Activated naive CD8-positive, alpha-beta T cell treated with anti-CD3 and anti-CD28 coated beads, Interleukin-2, amount 50 U/mL, for 24 hours (primary cell): ENCODE data around the gene DUSP16.

Experiments used
- ATAC-seq: fragments of 150-1000 bp; cut with Tn5 transposase; one replicate; pipeline ENCODE4 v1.10.0; 2021
- DNase-seq: peaks from one replicate; pipeline ENCODE4 v3.0.0; 2021
- H3K27ac Mint-ChIP-seq: one replicate; pipeline ENCODE4 v1.8.0; 2021; ENCODE audit warnings: mild to moderate bottlenecking, mixed read lengths
- H3K27me3 Mint-ChIP-seq: one replicate; pipeline ENCODE4 v1.8.0; 2021; ENCODE audit warnings: mixed read lengths
- H3K36me3 Mint-ChIP-seq: one replicate; pipeline ENCODE4 v1.8.0; 2021; ENCODE audit warnings: low read depth, mixed read lengths
- H3K4me1 Mint-ChIP-seq: one replicate; pipeline ENCODE4 v1.8.0; 2021; ENCODE audit warnings: mixed read lengths
- H3K4me3 Mint-ChIP-seq: one replicate; pipeline ENCODE4 v1.8.0; 2021; ENCODE audit warnings: mild to moderate bottlenecking, moderate library complexity, mixed read lengths
- H3K9me3 Mint-ChIP-seq: one replicate; pipeline ENCODE4 v1.8.0; 2021; ENCODE audit warnings: mixed read lengths

The DUSP16 gene

GRCh38 chr12:12456637-12457036, 106.0 kb downstream of the DUSP16 start:
- H3K4me1 Mint-ChIP-seq: peaks cover 32% of the 10 kb centered on the region
- no peaks in the 10 kb centered on the region for H3K9me3 Mint-ChIP-seq

GRCh38 chr12:12454315-12454714, 108.3 kb downstream of the DUSP16 start:
- Mint-ChIP-seq H3K9me3 (no peaks in the 10 kb centered on the region), H3K4me3 (no peak overlapping the region), H3K4me1 (peaks cover 16% of the 10 kb centered on the region), H3K27me3 (no peaks in the 10 kb centered on the region), H3K36me3 (peaks cover 9% of the 10 kb centered on the region), H3K27ac (no peak overlapping the region)
- ATAC-seq: no peak
- DNase-seq: no peak

More at GRCh38 chr12:12456637-12457036, 106.0 kb downstream of the DUSP16 start:
- no peaks in the 10 kb centered on the region for H3K27me3 Mint-ChIP-seq
- peak overlapping the region; percentile 59 for H3K27ac Mint-ChIP-seq
- peaks cover 6% of the 10 kb centered on the region for H3K36me3 Mint-ChIP-seq
- no peak for ATAC-seq
- no peak overlapping the region for H3K4me3 Mint-ChIP-seq
- DNase-seq: no peak

GRCh38 chr12:12453635-12454034, 109.0 kb downstream of the DUSP16 start:
- no peaks in the 10 kb centered on the region for H3K27me3 Mint-ChIP-seq
- H3K4me3 Mint-ChIP-seq: no peak overlapping the region
- peaks cover 16% of the 10 kb centered on the region for H3K4me1 Mint-ChIP-seq
- peaks cover 9% of the 10 kb centered on the region for H3K36me3 Mint-ChIP-seq
- no peak overlapping the region for H3K27ac Mint-ChIP-seq
- DNase-seq (no peak), ATAC-seq (no peak)
- H3K9me3 Mint-ChIP-seq: no peaks in the 10 kb centered on the region

- Mint-ChIP-seq H3K4me1 (peaks cover 8% of the 10 kb centered on the region), H3K27me3 (no peaks in the 10 kb centered on the region), H3K36me3 (peaks cover 9% of the 10 kb centered on the region), H3K9me3 (no peaks in the 10 kb centered on the region), H3K27ac (no peak overlapping the region), H3K4me3 (no peak overlapping the region)
- DNase-seq (no peak), ATAC-seq (no peak)
Observed at GRCh38 chr12:12452326-12452902, 110.2 kb downstream of the DUSP16 start.

- Mint-ChIP-seq H3K27ac (no peak overlapping the region), H3K4me3 (no peak overlapping the region), H3K27me3 (no peaks in the 10 kb centered on the region), H3K4me1 (peaks cover 6% of the 10 kb centered on the region), H3K36me3 (peaks cover 13% of the 10 kb centered on the region), H3K9me3 (no peaks in the 10 kb centered on the region)
- ATAC-seq (no peak), DNase-seq (no peak)
Observed at GRCh38 chr12:12451098-12451497, 111.6 kb downstream of the DUSP16 start.

GRCh38 chr12:12450043-12450471, 112.6 kb downstream of the DUSP16 start:
- Mint-ChIP-seq H3K4me3 (no peak overlapping the region), H3K27me3 (no peaks in the 10 kb centered on the region), H3K27ac (no peak overlapping the region), H3K9me3 (no peaks in the 10 kb centered on the region), H3K4me1 (peaks cover 12% of the 10 kb centered on the region), H3K36me3 (peaks cover 10% of the 10 kb centered on the region)
- DNase-seq (no peak), ATAC-seq (no peak)

- ATAC-seq (no peak), DNase-seq (no peak)
- Mint-ChIP-seq H3K27me3 (no peaks in the 10 kb centered on the region), H3K36me3 (peaks cover 10% of the 10 kb centered on the region), H3K27ac (no peak overlapping the region), H3K9me3 (no peaks in the 10 kb centered on the region), H3K4me1 (peaks cover 13% of the 10 kb centered on the region), H3K4me3 (no peak overlapping the region)
Observed at GRCh38 chr12:12449533-12450025, 113.1 kb downstream of the DUSP16 start.

- Mint-ChIP-seq H3K9me3 (no peaks in the 10 kb centered on the region), H3K27me3 (no peaks in the 10 kb centered on the region), H3K4me3 (no peak overlapping the region), H3K36me3 (peaks cover 14% of the 10 kb centered on the region), H3K4me1 (peaks cover 30% of the 10 kb centered on the region), H3K27ac (no peak overlapping the region)
- ATAC-seq (no peak), DNase-seq (no peak)
Observed at GRCh38 chr12:12447837-12448236, 114.8 kb downstream of the DUSP16 start.

GRCh38 chr12:12447236-12447635, 115.4 kb downstream of the DUSP16 start:
- Mint-ChIP-seq H3K9me3 (no peaks in the 10 kb centered on the region), H3K36me3 (peaks cover 18% of the 10 kb centered on the region), H3K4me3 (no peak overlapping the region), H3K27me3 (no peaks in the 10 kb centered on the region), H3K4me1 (peaks cover 36% of the 10 kb centered on the region), H3K27ac (no peak overlapping the region)
- no peak for DNase-seq
- no peak for ATAC-seq

- H3K27ac Mint-ChIP-seq: no peak overlapping the region
- H3K36me3 Mint-ChIP-seq: peaks cover 20% of the 10 kb centered on the region
- H3K9me3 Mint-ChIP-seq: no peaks in the 10 kb centered on the region
- H3K27me3 Mint-ChIP-seq: no peaks in the 10 kb centered on the region
- DNase-seq: no peak
- no peak overlapping the region for H3K4me3 Mint-ChIP-seq
- peaks cover 41% of the 10 kb centered on the region for H3K4me1 Mint-ChIP-seq
- no peak for ATAC-seq
Observed at GRCh38 chr12:12446786-12447185, 115.9 kb downstream of the DUSP16 start.

GRCh38 chr12:12445882-12446181, 116.8 kb downstream of the DUSP16 start:
- Mint-ChIP-seq H3K4me1 (peaks cover 50% of the 10 kb centered on the region), H3K9me3 (no peaks in the 10 kb centered on the region), H3K27me3 (no peaks in the 10 kb centered on the region), H3K36me3 (peaks cover 14% of the 10 kb centered on the region), H3K4me3 (no peak overlapping the region), H3K27ac (no peak overlapping the region)
- DNase-seq (no peak), ATAC-seq (no peak)

GRCh38 chr12:12445165-12445881, 117.3 kb downstream of the DUSP16 start:
- peaks cover 14% of the 10 kb centered on the region for H3K36me3 Mint-ChIP-seq
- DNase-seq (no peak), ATAC-seq (no peak)
- peaks cover 55% of the 10 kb centered on the region for H3K4me1 Mint-ChIP-seq
- H3K27me3 Mint-ChIP-seq: no peaks in the 10 kb centered on the region
- H3K27ac Mint-ChIP-seq: peak overlapping the region; percentile 21
- H3K9me3 Mint-ChIP-seq: no peaks in the 10 kb centered on the region
- no peak overlapping the region for H3K4me3 Mint-ChIP-seq

- H3K27ac Mint-ChIP-seq: peak overlapping the region; percentile 98
- no peaks in the 10 kb centered on the region for H3K9me3 Mint-ChIP-seq
- ATAC-seq (no peak), DNase-seq (no peak)
- H3K36me3 Mint-ChIP-seq: peaks cover 17% of the 10 kb centered on the region
- no peaks in the 10 kb centered on the region for H3K27me3 Mint-ChIP-seq
- H3K4me3 Mint-ChIP-seq: no peak overlapping the region
- peaks cover 72% of the 10 kb centered on the region for H3K4me1 Mint-ChIP-seq
Observed at GRCh38 chr12:12443431-12443878, 119.2 kb downstream of the DUSP16 start.

GRCh38 chr12:12442548-12443071, 120.1 kb downstream of the DUSP16 start:
- H3K9me3 Mint-ChIP-seq: no peaks in the 10 kb centered on the region
- H3K27ac Mint-ChIP-seq: peak overlapping the region; percentile 98
- peak overlapping the region; percentile 53 for H3K4me3 Mint-ChIP-seq
- ATAC-seq: no peak
- no peaks in the 10 kb centered on the region for H3K27me3 Mint-ChIP-seq
- DNase-seq: no peak
- H3K4me1 Mint-ChIP-seq: peaks cover 78% of the 10 kb centered on the region
- peaks cover 24% of the 10 kb centered on the region for H3K36me3 Mint-ChIP-seq

GRCh38 chr12:12441843-12442461, 120.7 kb downstream of the DUSP16 start:
- peaks cover 27% of the 10 kb centered on the region for H3K36me3 Mint-ChIP-seq
- H3K4me3 Mint-ChIP-seq: peak overlapping the region; percentile 53
- peaks cover 80% of the 10 kb centered on the region for H3K4me1 Mint-ChIP-seq
- H3K27me3 Mint-ChIP-seq: no peaks in the 10 kb centered on the region
- H3K9me3 Mint-ChIP-seq: peaks cover 5% of the 10 kb centered on the region
- peak overlapping the region; percentile 98 for H3K27ac Mint-ChIP-seq
- ATAC-seq: peak; percentile 70
- peak; percentile 51 for DNase-seq
